Body of pancreas (tissue), 4 donors: ENCODE data around the gene RNF17.

Experiments
- POLR2A ChIP-seq, 3 donors: fragments of 450-650 bp; IDR thresholded peaks; one replicate each; pipeline ENCODE4 v1.6.1; 2016; ENCODE audit warnings: antibody characterized with exemption in 3 of 3, mild to moderate bottlenecking in 2 of 3
- TF ChIP-seq, protein P1 (sequence below), 7 experiments: fragments of 450-650 bp in 4 of 7; fragments of 200-600 bp in 3 of 7; sonication (generic) in 3 of 7; IDR thresholded peaks; one replicate each; pipeline ENCODE4 v1.5.1; 2016 to 2019; ENCODE audit warnings: antibody characterized with exemption in 7 of 7

DNA sequence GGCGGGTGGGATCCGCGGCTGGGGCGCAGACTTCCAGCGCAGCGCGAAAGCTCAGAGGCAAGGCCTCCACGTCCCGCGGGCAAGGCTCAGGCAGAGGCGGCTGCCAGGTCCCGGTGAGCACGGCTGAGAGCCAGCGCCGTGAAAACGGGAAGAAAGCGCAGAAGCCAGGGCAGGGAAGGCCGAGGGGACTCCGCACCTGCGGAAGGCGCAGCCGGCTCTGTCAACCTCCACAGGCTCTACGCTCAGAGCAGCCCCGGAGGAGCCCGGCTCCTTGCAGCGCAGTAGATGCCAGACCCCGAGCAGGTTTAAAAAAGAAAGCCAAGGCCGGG, 131.0 kb downstream of the RNF17 start:
- TF ChIP-seq, protein P1, sequence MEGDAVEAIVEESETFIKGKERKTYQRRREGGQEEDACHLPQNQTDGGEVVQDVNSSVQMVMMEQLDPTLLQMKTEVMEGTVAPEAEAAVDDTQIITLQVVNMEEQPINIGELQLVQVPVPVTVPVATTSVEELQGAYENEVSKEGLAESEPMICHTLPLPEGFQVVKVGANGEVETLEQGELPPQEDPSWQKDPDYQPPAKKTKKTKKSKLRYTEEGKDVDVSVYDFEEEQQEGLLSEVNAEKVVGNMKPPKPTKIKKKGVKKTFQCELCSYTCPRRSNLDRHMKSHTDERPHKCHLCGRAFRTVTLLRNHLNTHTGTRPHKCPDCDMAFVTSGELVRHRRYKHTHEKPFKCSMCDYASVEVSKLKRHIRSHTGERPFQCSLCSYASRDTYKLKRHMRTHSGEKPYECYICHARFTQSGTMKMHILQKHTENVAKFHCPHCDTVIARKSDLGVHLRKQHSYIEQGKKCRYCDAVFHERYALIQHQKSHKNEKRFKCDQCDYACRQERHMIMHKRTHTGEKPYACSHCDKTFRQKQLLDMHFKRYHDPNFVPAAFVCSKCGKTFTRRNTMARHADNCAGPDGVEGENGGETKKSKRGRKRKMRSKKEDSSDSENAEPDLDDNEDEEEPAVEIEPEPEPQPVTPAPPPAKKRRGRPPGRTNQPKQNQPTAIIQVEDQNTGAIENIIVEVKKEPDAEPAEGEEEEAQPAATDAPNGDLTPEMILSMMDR (IDR thresholded peaks at IDR 0.05) = no peak
- no peak for TF ChIP-seq POLR2A (IDR thresholded peaks at IDR 0.05)
